ENCODE results near the gene INPP1. TPM values are rescaled to one million over a fixed set of nuclear protein-coding genes. Genes with fewer than 3 reads are reported as not detected.
"Not testable (repeated sequence)": the region's sequence is repeated elsewhere in the genome, so short reads cannot be mapped to it uniquely, and the experiment has no call there.

Gene INPP1
- polyA plus RNA-seq, 1 donor from 2014 or later = 2.7 TPM

DNA sequence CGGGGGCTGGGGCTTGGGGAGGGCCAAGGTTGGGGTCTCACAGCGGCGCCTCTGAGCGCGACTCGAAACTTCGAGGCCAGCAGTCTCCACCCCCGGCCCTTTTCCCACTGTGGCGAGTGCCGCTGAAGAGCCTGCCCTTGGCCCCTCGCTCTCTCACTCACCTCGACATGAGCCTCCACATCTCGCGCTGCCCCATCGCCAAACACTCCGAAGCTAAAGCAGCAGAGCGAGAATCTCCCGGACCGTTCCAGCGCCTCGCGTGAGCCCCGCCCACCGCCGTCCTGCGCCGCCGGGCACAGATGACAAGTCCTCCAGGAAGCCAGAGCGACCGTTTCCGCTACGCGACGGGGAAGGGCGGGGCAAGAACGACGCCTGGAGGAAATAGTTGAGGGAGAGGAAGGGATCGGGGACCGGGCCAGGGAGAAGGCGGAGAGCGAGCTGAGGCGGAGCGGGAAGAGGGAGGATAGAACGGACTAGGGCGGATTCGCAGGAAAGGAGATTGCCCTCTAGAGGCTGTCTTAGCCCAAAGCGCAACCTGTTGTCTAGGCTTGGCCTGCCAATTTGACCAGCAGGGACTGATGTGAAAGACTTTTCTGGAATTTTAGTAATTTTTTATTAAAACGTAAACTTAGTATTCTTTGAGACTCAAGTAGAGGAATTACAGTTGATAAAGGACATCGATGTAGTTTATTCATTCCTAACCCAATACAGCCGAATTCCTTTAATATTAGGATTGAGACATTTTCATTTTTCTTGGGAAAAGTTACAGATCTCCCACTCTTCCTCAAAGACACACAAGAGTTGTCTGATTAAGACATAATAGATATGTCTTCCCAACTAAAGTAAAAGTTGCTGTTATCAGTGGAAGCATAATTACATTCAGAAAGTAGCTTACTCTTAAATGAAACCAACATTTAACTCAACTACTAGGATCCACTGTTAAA, 23.6 kb upstream of the INPP1 start, which contains the start of gene HIBCH:
Gene HIBCH, minus strand, starts transcription at position 272 of the 944 bp plus-strand sequence. Its CDS starts 76 bp downstream, at position 196.
- Mint-ChIP-seq H3K36me3 (peaks cover 2% of the 10 kb centered on the region), H3K4me1 (peaks cover 34 to 40% (median 34%) of the 10 kb centered on the region in 3 donors), H3K9me3 (no peaks in the 10 kb centered on the region)

DNA sequence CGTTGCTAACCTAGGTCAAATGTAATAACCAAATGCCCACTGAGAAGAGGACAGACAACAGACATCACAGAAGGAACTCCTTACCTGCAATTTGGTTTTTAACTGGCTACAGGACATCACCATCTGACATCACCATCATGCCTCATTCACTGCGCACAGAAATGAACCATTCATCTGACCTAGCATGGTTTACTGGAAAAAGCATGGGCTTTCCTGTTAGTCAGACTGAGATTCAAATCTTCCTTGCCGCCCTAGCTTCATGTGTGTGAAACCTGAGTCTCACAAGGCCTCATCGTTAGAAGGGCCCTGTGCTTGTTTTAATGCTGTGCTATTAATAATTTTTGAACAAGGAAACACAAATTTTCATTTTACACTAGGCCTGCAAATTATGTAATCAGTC, 22.7 kb upstream of the INPP1 start:
- Mint-ChIP-seq H3K4me3 (peak overlapping the region in 3 of 4 donors; percentile 93 to 100 (median 98)), H3K4me1 (peaks cover 29 to 33% (median 30%) of the 10 kb centered on the region in 3 donors), H3K36me3 (peaks cover 2% of the 10 kb centered on the region), H3K27ac (peak overlapping the region; percentile 36 to 99 (median 82)), H3K27me3 (no peaks in the 10 kb centered on the region), H3K9me3 (no peaks in the 10 kb centered on the region)

More for the DNA sequence above, 23.6 kb upstream of the INPP1 start, which contains the start of gene HIBCH:
- H3K27ac Mint-ChIP-seq = peak within 1 kb of the TSS; percentile 36 to 99 (median 97)
- H3K27me3 Mint-ChIP-seq = no peaks in the 10 kb centered on the region
- peak within 1 kb of the TSS; percentile 93 to 100 (median 98) for H3K4me3 Mint-ChIP-seq

DNA sequence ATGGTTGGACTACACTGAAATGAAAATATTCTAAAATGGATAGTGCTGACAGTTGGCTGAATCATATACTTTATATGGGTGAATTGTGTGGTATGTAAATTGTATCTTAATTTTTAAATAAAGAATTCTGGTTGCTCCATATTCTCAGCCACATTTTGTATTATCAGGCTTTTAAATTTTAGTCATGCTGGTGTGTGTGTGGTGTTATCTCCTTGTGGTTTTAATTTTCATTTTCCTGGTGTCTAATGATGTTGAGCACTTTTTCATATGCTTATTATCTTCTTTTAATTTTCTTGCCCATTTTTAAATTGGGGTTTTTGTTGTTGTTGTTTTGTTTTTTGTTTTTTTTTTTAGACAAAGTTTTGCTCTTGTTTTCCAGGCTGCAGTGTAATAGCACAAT, 20.0 kb upstream of the INPP1 start:
- no peaks in the 10 kb centered on the region for H3K9me3 Mint-ChIP-seq
- H3K27me3 Mint-ChIP-seq = peaks cover 6% of the 10 kb centered on the region
- H3K4me3 Mint-ChIP-seq = no peak overlapping the region
- peaks cover 14 to 17% (median 17%) of the 10 kb centered on the region in 3 donors for H3K4me1 Mint-ChIP-seq
- H3K27ac Mint-ChIP-seq = no peak overlapping the region
- no peaks in the 10 kb centered on the region for H3K36me3 Mint-ChIP-seq

DNA sequence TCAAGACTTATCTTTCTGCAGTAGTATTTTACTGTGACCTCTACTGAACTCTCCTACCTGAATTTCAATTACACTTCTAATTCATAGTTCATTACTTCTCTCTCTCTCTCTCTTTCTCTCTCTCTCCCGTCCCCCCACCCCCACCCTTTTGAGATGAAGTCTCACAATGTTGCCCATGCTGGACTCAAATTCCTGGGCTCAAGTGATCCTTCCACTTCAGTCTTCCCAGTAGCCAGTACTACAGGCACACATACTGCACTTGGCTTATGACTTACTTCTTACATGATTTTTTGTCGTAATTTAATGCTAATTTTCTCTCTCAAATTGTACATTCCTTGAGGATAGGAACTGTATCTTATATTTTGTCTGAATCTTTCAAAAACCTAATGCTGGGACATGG, 17.8 kb upstream of the INPP1 start:
- peaks cover 1 to 4% (median 4%) of the 10 kb centered on the region in 3 donors for H3K4me1 Mint-ChIP-seq
- peaks cover 6% of the 10 kb centered on the region for H3K27me3 Mint-ChIP-seq
- H3K9me3 Mint-ChIP-seq = no peaks in the 10 kb centered on the region
- H3K36me3 Mint-ChIP-seq = no peaks in the 10 kb centered on the region
- H3K4me3 Mint-ChIP-seq = no peak overlapping the region
- H3K27ac Mint-ChIP-seq = no peak overlapping the region

DNA sequence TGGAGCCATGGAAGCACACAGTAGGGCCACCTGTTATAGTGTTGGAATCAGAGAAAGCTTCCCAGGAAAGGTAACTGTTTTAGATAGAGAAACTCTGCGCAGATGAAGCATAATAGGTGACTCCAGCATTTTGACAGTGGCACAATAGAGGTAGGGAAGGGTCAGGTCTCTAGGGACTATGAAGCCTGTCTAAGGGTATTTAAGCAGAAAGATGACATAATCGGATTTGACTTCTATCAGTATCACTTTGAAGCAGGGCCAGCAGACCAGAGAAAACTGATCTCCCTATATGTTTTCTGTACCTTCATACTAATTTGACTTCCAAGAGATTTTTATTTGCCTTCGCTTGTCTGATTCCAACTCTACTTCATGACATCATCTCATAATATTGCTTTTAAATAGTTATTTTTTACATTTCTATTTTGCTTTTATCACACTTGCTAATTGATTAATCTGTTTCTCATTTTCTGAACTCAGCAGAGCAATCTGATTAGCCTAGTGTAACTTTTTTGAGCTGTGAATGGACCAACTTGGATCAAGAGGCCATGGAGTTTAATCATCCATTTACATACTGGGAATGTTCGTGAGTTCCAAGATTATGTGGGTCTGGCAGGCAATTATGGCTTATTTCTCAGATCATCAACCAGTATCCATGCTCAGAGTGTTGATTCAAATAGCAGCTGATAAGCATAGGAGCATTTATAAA, 15.4 kb upstream of the INPP1 start:
- no peak overlapping the region for H3K27ac Mint-ChIP-seq
- no peaks in the 10 kb centered on the region for H3K36me3 Mint-ChIP-seq
- peaks cover 6% of the 10 kb centered on the region for H3K27me3 Mint-ChIP-seq
- H3K9me3 Mint-ChIP-seq = no peaks in the 10 kb centered on the region
- no peak overlapping the region for H3K4me3 Mint-ChIP-seq
- H3K4me1 Mint-ChIP-seq = no peaks in the 10 kb centered on the region

DNA sequence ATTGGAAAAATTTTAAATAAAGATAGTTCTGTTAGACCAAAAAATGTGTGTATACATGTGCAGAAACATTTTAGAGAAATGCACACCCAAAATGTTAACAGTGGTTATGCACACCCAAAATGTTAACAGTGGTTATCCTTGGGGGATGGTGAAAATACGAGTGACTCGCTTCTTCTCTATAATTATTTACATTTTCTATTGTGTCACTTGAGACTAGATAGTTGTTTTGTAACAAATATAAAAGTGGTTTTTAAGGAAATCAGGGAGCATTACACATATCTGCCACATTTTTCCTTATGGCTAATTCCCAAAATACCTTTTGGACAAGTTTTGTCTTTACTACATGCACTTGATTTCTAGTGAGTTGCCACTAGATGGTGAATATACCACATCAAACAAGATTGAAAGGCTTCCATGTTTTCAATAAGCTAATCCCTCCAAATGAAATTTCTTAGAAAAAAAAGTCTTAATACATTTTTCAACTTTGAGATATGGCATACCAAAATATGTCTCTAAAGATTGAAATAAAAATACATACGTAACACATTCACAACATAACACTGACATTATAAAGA, 14.7 kb upstream of the INPP1 start:
- H3K4me1 Mint-ChIP-seq = no peaks in the 10 kb centered on the region
- no peaks in the 10 kb centered on the region for H3K36me3 Mint-ChIP-seq
- H3K4me3 Mint-ChIP-seq = no peak overlapping the region
- peaks cover 6% of the 10 kb centered on the region for H3K27me3 Mint-ChIP-seq
- H3K9me3 Mint-ChIP-seq = no peaks in the 10 kb centered on the region
- H3K27ac Mint-ChIP-seq = no peak overlapping the region

DNA sequence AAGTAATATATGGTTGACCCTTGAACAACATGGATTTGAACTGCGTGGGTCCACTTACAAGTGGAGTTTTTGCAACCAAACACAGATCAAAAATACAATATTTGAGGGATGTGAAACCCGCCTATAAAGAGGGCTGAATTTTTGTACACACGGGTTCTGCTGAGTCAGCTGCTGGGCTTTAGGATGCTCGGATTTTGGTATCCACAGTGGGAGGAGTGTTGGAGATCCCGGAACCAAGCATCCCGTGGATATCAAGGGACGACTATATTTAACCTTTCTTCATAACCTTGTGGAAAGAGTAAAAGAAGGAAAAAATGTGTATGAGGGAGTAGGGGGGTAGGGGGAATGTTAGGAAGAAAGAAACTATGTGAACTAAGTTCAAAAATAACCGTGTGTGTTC, 10.0 kb upstream of the INPP1 start:
- no peak overlapping the region for H3K27ac Mint-ChIP-seq
- no peaks in the 10 kb centered on the region for H3K4me1 Mint-ChIP-seq
- no peaks in the 10 kb centered on the region for H3K9me3 Mint-ChIP-seq

DNA sequence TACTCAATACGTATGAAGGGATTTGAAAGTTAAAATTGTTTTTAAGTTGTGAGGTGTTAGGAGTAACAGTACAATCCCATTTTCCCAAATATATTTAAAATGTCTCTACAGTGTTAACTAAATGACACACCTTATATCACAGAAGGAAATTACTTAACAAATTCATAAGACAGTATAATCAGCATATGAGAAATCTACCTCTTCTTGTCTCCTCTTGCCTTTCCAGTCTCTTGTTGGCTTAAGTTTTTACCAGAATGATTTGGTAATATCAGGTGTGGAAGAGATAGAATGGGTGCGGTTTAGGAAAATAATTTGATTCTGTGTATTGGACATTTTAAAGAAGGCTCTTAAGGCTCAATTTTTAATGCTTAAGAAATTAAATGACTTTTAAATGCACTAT, 9.5 kb upstream of the INPP1 start:
- Mint-ChIP-seq H3K4me1 (no peaks in the 10 kb centered on the region), H3K36me3 (no peaks in the 10 kb centered on the region)

More for the DNA sequence above, 10.0 kb upstream of the INPP1 start:
- Mint-ChIP-seq H3K27me3 (no peaks in the 10 kb centered on the region), H3K4me3 (no peak overlapping the region), H3K36me3 (no peaks in the 10 kb centered on the region)

DNA sequence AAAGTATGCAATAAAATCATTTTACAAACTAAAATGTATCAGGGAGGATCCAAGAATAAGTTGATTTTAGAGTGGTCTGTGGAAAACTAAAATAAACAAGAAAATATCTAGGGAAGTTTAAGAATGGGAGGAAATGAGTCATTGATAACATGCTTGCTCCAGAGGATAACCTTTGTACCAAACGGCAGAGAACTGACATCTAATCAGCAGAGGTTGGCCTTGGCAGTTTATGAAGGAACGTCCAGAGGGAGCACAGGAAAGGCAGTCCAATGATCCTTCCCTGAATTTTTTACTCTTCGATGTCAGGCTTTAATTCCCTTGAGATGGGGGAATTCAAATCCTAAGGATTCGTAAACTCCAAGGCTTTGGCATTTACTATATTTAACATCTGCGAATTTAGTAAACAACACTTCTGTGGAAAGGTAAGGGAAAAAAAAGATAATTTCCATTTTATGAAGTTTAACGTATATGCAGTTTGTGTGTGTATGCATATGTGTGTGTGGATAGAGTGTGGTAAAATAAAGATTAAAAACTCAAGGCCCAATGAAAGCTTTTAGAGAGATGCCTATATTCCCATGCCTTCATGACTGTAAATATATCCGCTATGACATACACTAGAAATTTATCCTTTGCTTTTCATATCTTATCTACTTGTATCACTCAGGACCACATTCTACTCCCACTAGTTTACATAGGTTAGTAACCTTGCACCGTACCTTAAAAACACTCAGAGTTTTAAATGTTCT, 8.7 kb upstream of the INPP1 start:
- Mint-ChIP-seq H3K36me3 (no peaks in the 10 kb centered on the region), H3K4me1 (no peaks in the 10 kb centered on the region), H3K4me3 (no peak overlapping the region), H3K27ac (no peak overlapping the region), H3K27me3 (no peaks in the 10 kb centered on the region), H3K9me3 (no peaks in the 10 kb centered on the region)

More for the DNA sequence above, 9.5 kb upstream of the INPP1 start:
- Mint-ChIP-seq H3K27ac (no peak overlapping the region), H3K9me3 (no peaks in the 10 kb centered on the region), H3K4me3 (no peak overlapping the region), H3K27me3 (no peaks in the 10 kb centered on the region)

DNA sequence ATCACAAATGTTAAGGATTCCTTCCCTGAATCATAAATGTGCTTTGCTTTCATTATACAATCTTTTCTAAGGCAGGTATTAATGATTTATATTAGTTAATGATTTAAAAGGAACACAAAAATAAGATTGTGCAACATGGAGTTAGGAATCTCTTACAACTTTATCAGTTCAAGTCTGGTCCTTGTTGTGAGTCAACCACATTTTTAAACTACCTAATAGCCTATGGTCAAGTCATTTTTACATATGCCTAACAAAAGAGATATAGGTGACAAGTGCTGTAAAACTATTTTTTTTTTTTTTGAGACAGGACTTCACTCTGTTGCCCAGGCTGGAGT, 8.2 kb upstream of the INPP1 start:
- Mint-ChIP-seq H3K27ac (no peak overlapping the region), H3K4me1 (no peaks in the 10 kb centered on the region), H3K36me3 (no peaks in the 10 kb centered on the region), H3K9me3 (no peaks in the 10 kb centered on the region), H3K4me3 (no peak overlapping the region), H3K27me3 (no peaks in the 10 kb centered on the region)

DNA sequence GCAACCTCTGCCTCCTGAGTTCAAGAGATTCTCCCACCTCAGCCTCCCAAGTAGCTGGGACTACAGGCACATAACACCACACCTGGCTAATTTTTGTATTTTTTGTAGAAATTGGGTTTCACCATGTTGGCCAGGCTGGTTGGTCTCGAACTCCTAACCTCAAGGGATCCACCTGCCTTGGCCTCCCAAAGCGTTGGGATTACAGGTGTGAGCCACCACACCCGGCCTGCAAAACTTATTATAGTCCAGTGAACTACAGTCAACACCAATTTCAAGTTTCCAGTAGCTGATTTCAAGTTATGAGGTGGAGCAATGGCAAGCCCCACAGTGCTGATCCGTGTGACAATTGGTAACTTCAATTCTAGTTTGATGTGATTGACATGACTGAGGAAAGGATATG, 7.8 kb upstream of the INPP1 start:
- not testable (repeated sequence) for H3K9me3 Mint-ChIP-seq, H3K27ac Mint-ChIP-seq, H3K4me1 Mint-ChIP-seq, H3K36me3 Mint-ChIP-seq, H3K4me3 Mint-ChIP-seq, H3K27me3 Mint-ChIP-seq

DNA sequence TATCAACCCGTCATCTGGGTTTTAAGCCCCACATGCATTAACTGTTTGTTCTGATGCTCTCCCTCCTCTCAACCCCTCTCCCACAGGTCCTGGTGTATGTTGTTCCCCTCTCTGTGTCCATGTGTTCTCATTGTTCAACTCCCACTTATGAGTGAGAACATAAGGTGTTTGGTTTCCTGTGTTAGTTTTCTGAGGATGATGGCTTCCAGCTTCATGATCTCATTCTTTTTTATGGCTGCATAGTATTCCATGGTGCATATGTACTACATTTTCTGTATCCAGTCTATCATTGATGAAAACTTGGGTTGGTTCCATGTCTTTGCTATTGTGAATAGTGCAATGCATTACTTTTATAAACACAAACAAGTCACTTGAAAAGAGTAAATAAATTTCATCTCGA, 7.0 kb upstream of the INPP1 start:
- Mint-ChIP-seq H3K4me3 (no peak overlapping the region), H3K27ac (no peak overlapping the region), H3K4me1 (peaks cover 0 to 2% (median 0%) of the 10 kb centered on the region in 3 donors), H3K36me3 (no peaks in the 10 kb centered on the region), H3K9me3 (no peaks in the 10 kb centered on the region), H3K27me3 (no peaks in the 10 kb centered on the region)

DNA sequence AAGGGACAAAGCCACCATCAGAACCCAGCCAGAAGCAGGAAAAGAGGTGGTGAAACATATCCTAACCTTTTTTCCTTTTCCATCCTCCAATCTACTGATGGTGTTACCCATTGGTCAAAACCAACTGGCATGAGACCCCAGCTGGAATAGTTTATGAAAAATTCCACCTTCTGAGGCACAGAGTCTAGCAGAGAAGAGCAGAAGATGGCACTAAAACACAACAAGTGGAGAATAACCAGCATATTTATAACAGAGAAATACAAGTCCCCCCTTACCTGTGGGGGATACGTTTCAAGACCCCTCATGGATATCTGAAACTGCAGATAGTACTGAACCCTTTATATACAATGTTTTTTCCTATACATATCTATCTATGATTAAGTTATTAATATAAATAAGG, 4.9 kb upstream of the INPP1 start:
- H3K4me3 Mint-ChIP-seq = peak overlapping the region in 1 of 4 donors; percentile 50
- H3K4me1 Mint-ChIP-seq = peaks cover 4 to 6% (median 4%) of the 10 kb centered on the region in 3 donors
- no peaks in the 10 kb centered on the region for H3K36me3 Mint-ChIP-seq
- no peaks in the 10 kb centered on the region for H3K9me3 Mint-ChIP-seq
- H3K27ac Mint-ChIP-seq = no peak overlapping the region
- H3K27me3 Mint-ChIP-seq = no peaks in the 10 kb centered on the region

DNA sequence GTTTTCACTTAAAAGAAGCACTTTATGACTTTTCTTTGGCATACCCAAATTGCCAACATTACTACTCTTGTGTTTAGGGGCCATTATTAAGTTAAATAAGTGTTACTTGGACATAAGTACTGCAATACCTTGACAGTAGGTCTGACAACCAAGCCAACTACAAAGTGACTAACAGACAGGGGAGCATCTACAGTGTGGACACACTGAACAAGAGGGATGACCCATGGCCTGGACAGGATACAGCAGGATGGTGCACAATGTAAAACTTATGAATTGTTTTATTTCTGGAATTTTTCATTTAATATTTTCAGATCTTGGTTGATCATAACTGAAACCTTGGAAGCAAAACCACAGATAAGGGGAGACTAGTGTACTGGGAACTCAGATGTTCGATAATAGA, 4.0 kb upstream of the INPP1 start:
- H3K36me3 Mint-ChIP-seq = no peaks in the 10 kb centered on the region
- peaks cover 7 to 9% (median 7%) of the 10 kb centered on the region in 3 donors for H3K4me1 Mint-ChIP-seq
- no peak overlapping the region for H3K27ac Mint-ChIP-seq
- no peaks in the 10 kb centered on the region for H3K9me3 Mint-ChIP-seq
- no peak overlapping the region for H3K4me3 Mint-ChIP-seq
- no peaks in the 10 kb centered on the region for H3K27me3 Mint-ChIP-seq
